H9 (cell line): ENCODE data around the gene ARHGEF10L. TPM values are rescaled to one million over a fixed set of nuclear protein-coding genes. Genes with fewer than 3 reads are reported as not detected.

Experiments
- DNase-seq: peaks from one replicate; pipeline ENCODE4 v3.0.0-alpha.2; 2017
- H2AFZ ChIP-seq: one replicate; pipeline ENCODE4 v1.6.1; 2013; ENCODE audit warnings: mild to moderate bottlenecking, low read length, control low read depth, moderate library complexity
- H2AK5ac ChIP-seq: 2 replicates; pipeline ENCODE4 v1.6.1; 2013; ENCODE audit warnings: low read length, control low read depth, mixed read lengths; ENCODE audit not compliant: insufficient read length
- H2BK120ac ChIP-seq: one replicate; pipeline ENCODE4 v1.6.1; 2013; ENCODE audit warnings: low read depth, mild to moderate bottlenecking, low read length, control low read depth, inconsistent platforms; ENCODE audit not compliant: poor library complexity, severe bottlenecking
- H2BK12ac ChIP-seq: 2 replicates; pipeline ENCODE4 v1.6.1; 2013; ENCODE audit warnings: low read length, control low read depth, mixed read lengths, low read depth; ENCODE audit not compliant: insufficient read length
- H2BK15ac ChIP-seq: 2 replicates; pipeline ENCODE4 v1.6.1; 2013; ENCODE audit warnings: low read depth, low read length, control low read depth
- H2BK20ac ChIP-seq: one replicate; pipeline ENCODE4 v1.6.1; 2013; ENCODE audit warnings: low read depth, mild to moderate bottlenecking, low read length, control low read depth, inconsistent platforms; ENCODE audit not compliant: poor library complexity, severe bottlenecking
- H2BK5ac ChIP-seq: 2 replicates; pipeline ENCODE4 v1.6.1; 2013; ENCODE audit warnings: low read length, control low read depth, mixed read lengths; ENCODE audit not compliant: insufficient read length
- H3K14ac ChIP-seq: 2 replicates; pipeline ENCODE4 v1.6.1; 2013; ENCODE audit warnings: low read length, control low read depth; ENCODE audit not compliant: insufficient read depth
- H3K18ac ChIP-seq: 2 replicates; pipeline ENCODE4 v1.6.1; 2013; ENCODE audit warnings: low read depth, mild to moderate bottlenecking, mixed read lengths, low read length, control low read depth; ENCODE audit not compliant: insufficient read length
- H3K23ac ChIP-seq: 2 replicates; pipeline ENCODE4 v1.6.1; 2013; ENCODE audit warnings: low read length, control low read depth, mixed read lengths, low read depth; ENCODE audit not compliant: insufficient read length
- H3K23me2 ChIP-seq: 2 replicates; pipeline ENCODE4 v1.6.1; 2013; ENCODE audit warnings: low read depth, mild to moderate bottlenecking, mixed read lengths, low read length, control low read depth; ENCODE audit not compliant: insufficient read length, poor library complexity, severe bottlenecking
- H3K27ac ChIP-seq: 2 replicates; pipeline ENCODE4 v1.5.1; 2013; ENCODE audit warnings: low read length, control low read depth, mixed read lengths, low read depth; ENCODE audit not compliant: insufficient read length
- H3K27me3 ChIP-seq: 2 replicates; pipeline ENCODE4 v1.6.1; 2013; ENCODE audit warnings: low read length, control low read depth, inconsistent platforms; ENCODE audit not compliant: insufficient read depth
- H3K4ac ChIP-seq: 2 replicates; pipeline ENCODE4 v1.6.1; 2013; ENCODE audit warnings: low read depth, mild to moderate bottlenecking, control low read depth, inconsistent platforms, low read length, moderate library complexity
- H3K4me1 ChIP-seq: 2 replicates; pipeline ENCODE4 v1.6.1; 2013; ENCODE audit warnings: low read length, control low read depth, inconsistent platforms; ENCODE audit not compliant: insufficient read depth
- H3K4me2 ChIP-seq: 2 replicates; pipeline ENCODE4 v1.6.1; 2013; ENCODE audit warnings: low read length, control low read depth, mixed read lengths; ENCODE audit not compliant: insufficient read length, insufficient read depth
- H3K56ac ChIP-seq: 2 replicates; pipeline ENCODE4 v1.6.1; 2013; ENCODE audit warnings: low read depth, mild to moderate bottlenecking, mixed read lengths, low read length, control low read depth; ENCODE audit not compliant: insufficient read length
- H3K79me1 ChIP-seq: 2 replicates; pipeline ENCODE4 v1.6.1; 2013; ENCODE audit warnings: low read depth, mild to moderate bottlenecking, moderate library complexity, low read length, control low read depth, inconsistent platforms; ENCODE audit not compliant: insufficient read depth, poor library complexity, severe bottlenecking
- H3K79me2 ChIP-seq: 2 replicates; pipeline ENCODE4 v1.6.1; 2013; ENCODE audit warnings: low read length, control low read depth, inconsistent platforms; ENCODE audit not compliant: insufficient read depth
- H3K9ac ChIP-seq: 2 replicates; pipeline ENCODE4 v1.6.1; 2013; ENCODE audit warnings: low read length, control low read depth, mixed read lengths; ENCODE audit not compliant: insufficient read length; ENCODE audit errors: extremely low read depth
- H3K9me3 ChIP-seq: one replicate; pipeline ENCODE4 v1.6.1; 2013; ENCODE audit warnings: low read depth, low read length, inconsistent platforms; ENCODE audit not compliant: control insufficient read depth
- H3T11ph ChIP-seq: one replicate; pipeline ENCODE4 v1.6.1; 2013; ENCODE audit warnings: mild to moderate bottlenecking, low read length, control low read depth, inconsistent platforms
- H4K20me1 ChIP-seq: one replicate; pipeline ENCODE4 v1.6.1; 2013; ENCODE audit not compliant: control insufficient read depth, insufficient read length, insufficient read depth
- H4K5ac ChIP-seq: 2 replicates; pipeline ENCODE4 v1.6.1; 2013; ENCODE audit warnings: low read depth, mild to moderate bottlenecking, mixed read lengths, low read length, control low read depth; ENCODE audit not compliant: insufficient read length
- H4K8ac ChIP-seq: replicated peaks from 2 replicates; pipeline ENCODE4 v1.6.1; 2013; ENCODE audit warnings: low read length, control low read depth, mixed read lengths, low read depth; ENCODE audit not compliant: insufficient read length
- H4K91ac ChIP-seq: 2 replicates; pipeline ENCODE4 v1.6.1; 2013; ENCODE audit warnings: low read depth, mild to moderate bottlenecking, moderate library complexity, mixed read lengths, low read length, control low read depth; ENCODE audit not compliant: insufficient read length
- H3K27ac Mint-ChIP-seq, 3 experiments: 2 replicates in 2 of 3; 3 replicates in 1 of 3; pipeline ENCODE4 v1.8.0; 2020 to 2021; ENCODE audit warnings: mixed read lengths in 3 of 3, mild to moderate bottlenecking in 1 of 3, moderate library complexity in 1 of 3
- H3K27me3 Mint-ChIP-seq: 2 replicates; pipeline ENCODE4 v1.8.0; 2021; ENCODE audit warnings: low read depth, mild to moderate bottlenecking, moderate library complexity, mixed read lengths
- H3K36me3 Mint-ChIP-seq, 3 experiments: 2 replicates in 2 of 3; 3 replicates in 1 of 3; pipeline ENCODE4 v1.8.0; 2020 to 2021; ENCODE audit warnings: low read depth in 3 of 3, mixed read lengths in 3 of 3; ENCODE audit not compliant: insufficient read depth in 1 of 3
- H3K4me1 Mint-ChIP-seq, 2 experiments: 2 replicates each; pipeline ENCODE4 v1.8.0; 2020; ENCODE audit warnings: mixed read lengths in 2 of 2
- H3K4me3 Mint-ChIP-seq, 2 experiments: 2 replicates in 1 of 2; 3 replicates in 1 of 2; pipeline ENCODE4 v1.8.0; 2020 to 2021; ENCODE audit warnings: mild to moderate bottlenecking in 2 of 2, mixed read lengths in 2 of 2, moderate library complexity in 1 of 2
- H3K9me3 Mint-ChIP-seq, 2 experiments: 2 replicates in 1 of 2; 3 replicates in 1 of 2; pipeline ENCODE4 v1.8.0; 2020; ENCODE audit warnings: mild to moderate bottlenecking in 2 of 2, mixed read lengths in 2 of 2, moderate library complexity in 1 of 2
- CTCF ChIP-seq: fragments of 200-600 bp; sonication (generic); conservative IDR thresholded peaks from 3 replicates; pipeline ENCODE4 v1.8.0; 2021; ENCODE audit warnings: antibody characterized with exemption, mild to moderate bottlenecking
- WGBS: extraction: QIAGEN DNeasy Blood & Tissue Kit; methylation state at CpG from one replicate; pipeline ENCODE4 v1.1.7; 2013; ENCODE audit warnings: missing lambda C conversion rate, low lambda C conversion rate, mixed read lengths; ENCODE audit not compliant: insufficient read length; ENCODE audit errors: extremely low coverage; 5-methylcytosine and 5-hydroxymethylcytosine counted together
- total RNA-seq: library from RNA; stranded (reverse); gene quantifications from 2 replicates; pipeline ENCODE4 v1.2.1, GENCODE V29; 2021

ARHGEF10L gene
- total RNA-seq, 1 experiment from 2014 or later: 20.2 TPM

DNA sequence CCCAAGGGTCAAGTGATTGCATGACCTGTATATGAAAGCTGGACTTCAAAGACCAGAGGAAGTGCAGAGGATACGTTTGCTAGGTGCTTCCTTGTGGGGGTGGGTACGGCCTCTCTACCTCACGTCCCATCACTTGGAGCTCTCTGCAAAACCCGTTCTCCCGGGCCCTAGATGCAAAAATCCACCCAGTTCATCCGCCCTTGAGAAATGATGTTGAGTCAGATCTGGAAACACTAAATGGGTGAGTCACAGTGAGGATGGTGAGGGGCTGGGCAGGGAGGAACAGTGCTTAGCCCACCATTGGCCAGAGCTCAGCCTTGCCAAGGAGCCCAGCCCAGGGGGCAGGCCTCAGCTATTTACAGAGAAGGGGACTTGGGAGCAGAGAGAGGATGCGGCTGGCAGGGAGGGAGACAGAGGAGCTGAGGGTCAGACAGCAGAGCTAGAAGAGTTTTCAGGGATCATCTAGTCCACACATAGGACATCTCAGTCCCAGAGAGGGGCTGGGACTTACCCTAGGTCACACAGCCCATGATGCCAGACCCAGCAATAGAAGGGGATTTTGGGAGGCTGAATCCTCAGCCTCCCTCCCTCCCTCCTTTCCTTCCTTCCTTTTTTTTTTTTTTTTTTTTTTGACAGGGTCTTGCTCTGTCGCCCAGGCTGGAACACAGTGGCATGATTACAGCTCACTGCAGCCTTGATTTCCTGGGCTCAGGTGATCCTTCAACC lies 14.6 kb downstream of the ARHGEF10L start:
- Histone ChIP-seq H3K18ac (no peak overlapping the region), H3K27ac (no peak overlapping the region), H3K4me2 (no peak overlapping the region), H2AK5ac (no peak overlapping the region), H3K4ac (no peak overlapping the region), H3K9me3 (no peaks in the 10 kb centered on the region), H3K9ac (no peak overlapping the region), H3K79me2 (peaks cover 7% of the 10 kb centered on the region; the same call in 1 of the 2 replicates), H4K5ac (no peak overlapping the region), H3K4me1 (peaks cover 38% of the 10 kb centered on the region; the same call in 1 of the 2 replicates), H3K23me2 (no peaks in the 10 kb centered on the region), H3K79me1 (peaks cover 3% of the 10 kb centered on the region), H2BK12ac (no peak overlapping the region), H3K56ac (no peak overlapping the region), H3K14ac (no peak overlapping the region; the same call in 1 of the 2 replicates), H4K8ac (no peak overlapping the region), H4K91ac (no peak overlapping the region), H2BK20ac (no peak overlapping the region), H2BK5ac (no peak overlapping the region), H4K20me1 (no peaks in the 10 kb centered on the region), H2BK15ac (no peak overlapping the region), H2AFZ (no peak overlapping the region), H2BK120ac (no peak overlapping the region), H3K23ac (no peak overlapping the region), H3K27me3 (no peaks in the 10 kb centered on the region), H3T11ph (no peak overlapping the region)
- no peak for TF ChIP-seq CTCF
- Mint-ChIP-seq H3K27me3 (no peaks in the 10 kb centered on the region), H3K36me3 (peaks cover 0 to 5% (median 3%) of the 10 kb centered on the region in 3 experiments; a peak in 2 of 7 replicates), H3K9me3 (no peaks in the 10 kb centered on the region), H3K4me1 (peaks cover 69 to 86% of the 10 kb centered on the region in 2 experiments), H3K27ac (peak overlapping the region; percentile 36 to 91 (median 63); a peak in 5 of 7 replicates), H3K4me3 (0 out of 5 replicates have a peak overlapping the region, but pooled peaks of 1 of the 2 experiments have one; percentile 41)
- no peak for DNase-seq
- no CpG with 5 or more reads among the region's 8 CpGs for WGBS
